Activated naive CD8-positive, alpha-beta T cell treated with anti-CD3 and anti-CD28 coated beads, Interleukin-2, amount 10 ng/mL, durations not matched to agents 7 days and 5 days (primary cell): Measurements from ENCODE around the gene DENND4A. TPM values are rescaled to one million over a fixed set of nuclear protein-coding genes. Genes with fewer than 3 reads are reported as not detected.

Experiments
- ATAC-seq: fragments of 150-1000 bp; cut with Tn5 transposase; one replicate; pipeline ENCODE4 v1.10.0; 2021; ENCODE audit warnings: low read depth, moderate library complexity
- POLR2A ChIA-PET: fragments of 350-600 bp; sonication (Branson Sonifier 250); formaldehyde crosslinking; loops from one replicate; lab custom pipeline; 2021; ENCODE audit warnings: antibody characterized with exemption; lab: Charles Lee
- DNase-seq: peaks from one replicate; pipeline ENCODE4 v3.0.0; 2021
- H3K27ac Mint-ChIP-seq: one replicate; pipeline ENCODE4 v1.8.0; 2022; ENCODE audit warnings: mild to moderate bottlenecking, mixed read lengths
- H3K27me3 Mint-ChIP-seq: one replicate; pipeline ENCODE4 v1.8.0; 2022; ENCODE audit warnings: mild to moderate bottlenecking, moderate library complexity, mixed read lengths
- H3K36me3 Mint-ChIP-seq: one replicate; pipeline ENCODE4 v1.8.0; 2021; ENCODE audit warnings: mild to moderate bottlenecking, mixed read lengths
- H3K4me1 Mint-ChIP-seq: one replicate; pipeline ENCODE4 v1.8.0; 2021; ENCODE audit warnings: mixed read lengths
- H3K4me3 Mint-ChIP-seq: one replicate; pipeline ENCODE4 v1.8.0; 2022; ENCODE audit warnings: mild to moderate bottlenecking, moderate library complexity, mixed read lengths
- H3K9me3 Mint-ChIP-seq: one replicate; pipeline ENCODE4 v1.8.0; 2021; ENCODE audit warnings: mixed read lengths
- total RNA-seq, 2 experiments: library from RNA; stranded (reverse); gene quantifications; one replicate each; pipeline ENCODE4 v1.2.3, GENCODE V29; 2021

The DENND4A gene
- total RNA-seq, 2 experiments from 2014 or later, result 50.4 to 56.7 TPM

GRCh38 chr15:65660927-65661326 is 131.2 kb downstream of the DENND4A start:
- DNase-seq (no peak), ATAC-seq (no peak)
- no peak overlapping the region for H3K4me3 Mint-ChIP-seq
- H3K27me3 Mint-ChIP-seq, result no peaks in the 10 kb centered on the region
- no peak overlapping the region for H3K27ac Mint-ChIP-seq
- POLR2A ChIA-PET, result no interaction called here
- no peaks in the 10 kb centered on the region for H3K4me1 Mint-ChIP-seq
- H3K9me3 Mint-ChIP-seq, result no peaks in the 10 kb centered on the region
- peaks cover 13% of the 10 kb centered on the region for H3K36me3 Mint-ChIP-seq

GRCh38 chr15:65659502-65660052 is 132.5 kb downstream of the DENND4A start:
- Mint-ChIP-seq H3K27ac (no peak overlapping the region), H3K36me3 (peaks cover 17% of the 10 kb centered on the region), H3K27me3 (no peaks in the 10 kb centered on the region), H3K9me3 (no peaks in the 10 kb centered on the region), H3K4me3 (no peak overlapping the region), H3K4me1 (no peaks in the 10 kb centered on the region)
- ATAC-seq (no peak), DNase-seq (no peak)
- POLR2A ChIA-PET, result no interaction called here

GRCh38 chr15:65655457-65655856 is 136.6 kb downstream of the DENND4A start:
- ATAC-seq (no peak), DNase-seq (no peak)
- Mint-ChIP-seq H3K36me3 (peaks cover 39% of the 10 kb centered on the region), H3K9me3 (no peaks in the 10 kb centered on the region), H3K27ac (no peak overlapping the region), H3K27me3 (no peaks in the 10 kb centered on the region), H3K4me3 (no peak overlapping the region), H3K4me1 (peaks cover 6% of the 10 kb centered on the region)
- POLR2A ChIA-PET, result no interaction called here

GRCh38 chr15:65655026-65655425 is 137.1 kb downstream of the DENND4A start:
- DNase-seq (no peak), ATAC-seq (no peak)
- no peak overlapping the region for H3K4me3 Mint-ChIP-seq
- no peaks in the 10 kb centered on the region for H3K9me3 Mint-ChIP-seq
- H3K27ac Mint-ChIP-seq, result no peak overlapping the region
- no peaks in the 10 kb centered on the region for H3K27me3 Mint-ChIP-seq
- H3K36me3 Mint-ChIP-seq, result peaks cover 39% of the 10 kb centered on the region
- POLR2A ChIA-PET, result no interaction called here
- peaks cover 9% of the 10 kb centered on the region for H3K4me1 Mint-ChIP-seq

- POLR2A ChIA-PET, result no interaction called here
- H3K4me1 Mint-ChIP-seq, result peaks cover 9% of the 10 kb centered on the region
- H3K36me3 Mint-ChIP-seq, result peaks cover 37% of the 10 kb centered on the region
- no peak for DNase-seq
- H3K9me3 Mint-ChIP-seq, result no peaks in the 10 kb centered on the region
- no peak for ATAC-seq
- H3K27me3 Mint-ChIP-seq, result no peaks in the 10 kb centered on the region
- H3K27ac Mint-ChIP-seq, result peak overlapping the region; percentile 19
- no peak overlapping the region for H3K4me3 Mint-ChIP-seq
These were observed 138.1 kb downstream of the DENND4A start for GRCh38 chr15:65653801-65654521.

GRCh38 chr15:65653341-65653740 is 138.8 kb downstream of the DENND4A start:
- Mint-ChIP-seq H3K27ac (no peak overlapping the region), H3K36me3 (peaks cover 34% of the 10 kb centered on the region), H3K4me3 (no peak overlapping the region), H3K9me3 (no peaks in the 10 kb centered on the region), H3K4me1 (peaks cover 9% of the 10 kb centered on the region), H3K27me3 (no peaks in the 10 kb centered on the region)
- POLR2A ChIA-PET, result no interaction called here
- no peak for DNase-seq
- no peak for ATAC-seq

GRCh38 chr15:65651831-65652749 is 140.0 kb downstream of the DENND4A start:
- Mint-ChIP-seq H3K27me3 (no peaks in the 10 kb centered on the region), H3K4me1 (peaks cover 9% of the 10 kb centered on the region), H3K27ac (peak overlapping the region; percentile 27), H3K4me3 (no peak overlapping the region), H3K36me3 (peaks cover 36% of the 10 kb centered on the region), H3K9me3 (no peaks in the 10 kb centered on the region)
- POLR2A ChIA-PET, result no interaction called here
- no peak for DNase-seq
- ATAC-seq, result no peak

GRCh38 chr15:65651042-65651322 is 141.1 kb downstream of the DENND4A start:
- peaks cover 37% of the 10 kb centered on the region for H3K36me3 Mint-ChIP-seq
- no peaks in the 10 kb centered on the region for H3K27me3 Mint-ChIP-seq
- ATAC-seq, result no peak
- no peak overlapping the region for H3K27ac Mint-ChIP-seq
- DNase-seq, result no peak
- H3K9me3 Mint-ChIP-seq, result no peaks in the 10 kb centered on the region
- H3K4me3 Mint-ChIP-seq, result no peak overlapping the region
- peaks cover 9% of the 10 kb centered on the region for H3K4me1 Mint-ChIP-seq
- POLR2A ChIA-PET, result no interaction called here

GRCh38 chr15:65650312-65651041 is 141.6 kb downstream of the DENND4A start:
- Mint-ChIP-seq H3K9me3 (no peaks in the 10 kb centered on the region), H3K4me1 (peaks cover 9% of the 10 kb centered on the region), H3K4me3 (no peak overlapping the region), H3K36me3 (peaks cover 37% of the 10 kb centered on the region), H3K27me3 (no peaks in the 10 kb centered on the region), H3K27ac (peak overlapping the region; percentile 57)
- ATAC-seq (no peak), DNase-seq (no peak)
- POLR2A ChIA-PET, result no interaction called here

GRCh38 chr15:65646486-65646885 is 145.6 kb downstream of the DENND4A start:
- ATAC-seq (no peak), DNase-seq (no peak)
- Mint-ChIP-seq H3K27me3 (no peaks in the 10 kb centered on the region), H3K36me3 (peaks cover 8% of the 10 kb centered on the region), H3K9me3 (no peaks in the 10 kb centered on the region), H3K27ac (no peak overlapping the region), H3K4me1 (peaks cover 6% of the 10 kb centered on the region), H3K4me3 (no peak overlapping the region)
- POLR2A ChIA-PET, result interaction anchor here (0.6 kb wide), 1 partner anchor 38 kb away, joined by 3 read pairs; no protein-coding TSS in a partner anchor

GRCh38 chr15:65645392-65645791 is 146.7 kb downstream of the DENND4A start:
- Mint-ChIP-seq H3K36me3 (peaks cover 5% of the 10 kb centered on the region), H3K27me3 (no peaks in the 10 kb centered on the region), H3K27ac (no peak overlapping the region), H3K4me3 (no peak overlapping the region), H3K4me1 (peaks cover 3% of the 10 kb centered on the region), H3K9me3 (no peaks in the 10 kb centered on the region)
- ATAC-seq, result no peak
- POLR2A ChIA-PET, result no interaction called here
- no peak for DNase-seq

GRCh38 chr15:65644282-65644681 is 147.8 kb downstream of the DENND4A start:
- ATAC-seq (no peak), DNase-seq (no peak)
- Mint-ChIP-seq H3K4me3 (no peak overlapping the region), H3K27ac (no peak overlapping the region), H3K9me3 (no peaks in the 10 kb centered on the region), H3K27me3 (no peaks in the 10 kb centered on the region), H3K4me1 (no peaks in the 10 kb centered on the region), H3K36me3 (peaks cover 3% of the 10 kb centered on the region)
- POLR2A ChIA-PET, result no interaction called here

- Mint-ChIP-seq H3K4me3 (no peak overlapping the region), H3K27me3 (no peaks in the 10 kb centered on the region), H3K9me3 (no peaks in the 10 kb centered on the region), H3K27ac (no peak overlapping the region), H3K36me3 (peaks cover 2% of the 10 kb centered on the region), H3K4me1 (peaks cover 10% of the 10 kb centered on the region)
- no peak for DNase-seq
- no peak for ATAC-seq
- POLR2A ChIA-PET, result interaction anchor here (1.5 kb wide), 1 partner anchor 164 kb away, joined by 4 read pairs; no protein-coding TSS in a partner anchor
These were observed 149.5 kb downstream of the DENND4A start for GRCh38 chr15:65642594-65642993.
